GM21367 (cell line): Measurements from ENCODE around the gene PGPEP1.

Experiments
- ATAC-seq: cut with Tn5 transposase; IDR thresholded peaks from one replicate; pipeline ENCODE4 v1.9.1; 2021; ENCODE audit not compliant: unreplicated experiment

PGPEP1 gene

DNA sequence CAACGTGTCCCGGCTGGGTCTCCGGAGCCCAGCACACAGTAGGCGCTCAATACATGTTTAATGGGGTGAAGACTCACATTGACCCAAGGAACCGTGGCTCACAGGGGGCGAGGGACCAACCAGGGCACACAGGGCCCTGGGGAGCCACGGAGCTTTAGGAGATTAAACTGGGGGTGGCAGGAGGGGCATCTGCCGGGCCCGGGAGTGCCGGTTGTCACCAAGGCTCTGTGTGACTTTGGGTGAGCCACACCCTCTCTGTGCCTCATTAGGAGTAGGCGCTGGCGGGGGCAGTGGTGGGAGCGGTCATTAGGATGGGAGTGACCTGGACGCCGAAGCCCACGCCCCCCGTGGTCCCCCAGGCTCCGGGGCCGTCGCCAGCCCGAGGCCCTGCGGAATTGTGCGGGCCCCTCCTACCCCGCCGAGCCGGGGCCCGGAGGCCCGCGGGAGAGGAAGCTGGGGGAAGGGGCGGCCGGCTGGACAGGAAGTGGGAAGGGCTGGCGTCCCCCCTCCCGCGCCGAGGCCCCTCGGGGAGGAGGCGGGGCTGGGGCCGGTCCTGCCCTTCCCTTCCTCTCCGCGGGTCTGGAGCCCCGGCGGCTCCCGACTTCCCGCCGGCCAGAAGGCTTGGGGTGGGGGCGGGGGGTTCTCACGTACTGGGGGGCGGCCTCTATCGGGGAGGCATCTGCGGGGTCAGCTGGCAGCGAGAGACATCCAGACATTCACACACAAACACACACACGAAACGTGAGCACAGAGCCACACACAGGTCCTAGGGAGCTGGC, 77.0 kb downstream of the PGPEP1 start:
- no peak for ATAC-seq

DNA sequence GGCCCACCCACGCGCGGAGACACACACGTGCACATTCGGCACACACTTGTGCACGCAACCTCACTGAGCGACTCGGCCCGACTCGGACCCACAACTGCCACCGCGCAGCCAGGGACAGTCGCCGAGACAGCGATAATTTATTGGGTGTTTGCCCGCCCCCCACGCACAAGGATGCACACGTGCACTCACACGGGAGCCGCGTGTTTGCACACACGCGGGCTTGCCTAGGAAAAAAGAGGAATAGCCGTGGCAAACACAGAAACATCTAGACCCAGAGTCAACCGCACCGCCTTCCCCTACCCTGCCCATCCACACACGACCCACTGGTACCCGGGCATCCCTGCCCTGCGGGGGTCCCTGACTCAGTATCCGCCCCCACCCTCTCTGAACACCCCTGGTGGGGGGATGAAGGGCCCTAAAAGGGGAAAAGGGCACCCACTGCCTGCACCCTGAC, 77.7 kb downstream of the PGPEP1 start:
- no peak for ATAC-seq

GRCh38 chr19:18418483-18419194, 78.2 kb downstream of the PGPEP1 start:
- no peak for ATAC-seq

DNA sequence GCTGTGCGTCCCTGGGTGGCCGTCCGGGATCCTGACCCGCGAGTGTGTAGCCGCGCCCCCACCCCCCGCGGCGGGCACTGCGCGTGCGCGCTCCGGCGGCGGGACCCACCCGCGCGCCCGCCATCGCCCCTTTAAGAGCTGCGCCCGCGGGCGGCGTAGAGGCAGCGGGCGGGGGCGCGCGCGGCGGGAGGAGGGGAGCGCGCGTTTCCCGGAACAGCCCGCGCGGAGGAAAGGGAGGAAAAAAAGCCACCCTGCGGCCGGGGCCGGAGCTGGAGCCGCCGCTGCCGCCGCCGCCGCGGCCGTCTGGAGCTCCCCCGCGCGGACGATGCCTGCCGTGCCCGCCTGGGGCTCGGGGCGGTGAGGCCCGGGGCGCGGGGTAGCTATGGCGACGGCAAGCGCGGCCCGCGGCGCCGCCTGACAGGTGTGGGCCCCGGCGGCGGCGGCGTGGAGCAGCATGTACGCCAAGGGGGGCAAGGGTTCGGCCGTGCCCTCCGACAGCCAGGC, 78.8 kb downstream of the PGPEP1 start, which contains the start of gene SSBP4:
SSBP4 (plus strand) TSS at position 204 of the 504 bp plus-strand sequence; CDS start at position 455, 251 bp downstream.
- ATAC-seq: no peak
